Lower leg skin (tissue), 4 donors: ENCODE data around the gene C1QB. TPM values are rescaled to one million over a fixed set of nuclear protein-coding genes. Genes with fewer than 3 reads are reported as not detected.

ENCODE experiments used
- DNase-seq, 2 donors: peaks; one replicate each; pipeline ENCODE4 v3.0.0-alpha.2; 2019; ENCODE audit warnings: low spot score in 2 of 2
- H3K4me3 ChIP-seq: fragments of 200-600 bp; sonication (generic); 2 replicates; pipeline ENCODE4 v1.5.1; 2017; ENCODE audit warnings: mild to moderate bottlenecking, low read depth; ENCODE audit not compliant: poor library complexity, severe bottlenecking
- CTCF ChIP-seq, 3 donors: fragments of 450-650 bp; IDR thresholded peaks; one replicate each; pipeline ENCODE4 v1.5.1; 2016; ENCODE audit warnings: antibody characterized with exemption in 3 of 3, mild to moderate bottlenecking in 3 of 3, moderate library complexity in 2 of 3
- POLR2A ChIP-seq, 2 donors: fragments of 450-650 bp; IDR thresholded peaks; one replicate each; pipeline ENCODE4 v1.6.1; 2016 to 2017; ENCODE audit warnings: antibody characterized with exemption in 2 of 2, mild to moderate bottlenecking in 1 of 2, moderate library complexity in 1 of 2
- WGBS, 2 donors: methylation state at CpG; one replicate each; pipeline ENCODE4 v1.1.5; 2018; 5-methylcytosine and 5-hydroxymethylcytosine counted together
- intact Hi-C: fragments of 100-400 bp; cut with DNase I; formaldehyde crosslinking; loops from one replicate; pipeline ENCODE4 v1.15.0; 2023; ENCODE audit warnings: low total_unique reads
- total RNA-seq, 4 donors: library from RNA; depleted of rRNA; stranded (reverse); fragments of >200 nt; gene quantifications; one replicate each; pipeline ENCODE4 v1.1.0, GENCODE V29; 2016

Gene C1QB
- total RNA-seq, 4 donors from 2014 or later: 29.8 to 97.0 (median 47.3) TPM

- no peak for DNase-seq
- TF ChIP-seq CTCF (IDR thresholded peaks at IDR 0.05) (no peak), POLR2A (IDR thresholded peaks at IDR 0.05) (no peak)
- H3K4me3 ChIP-seq: no peak overlapping the region
- WGBS, 2 donors: 59 to 63% methylated on average over 8 of the region's 8 CpGs
- intact Hi-C loops: no loop called here
These were observed 11.8 kb upstream of the C1QB start for GRCh38 chr1:22641247-22641646.

GRCh38 chr1:22641906-22642636 lies 11.0 kb upstream of the C1QB start:
- DNase-seq: peak; percentile 78 to 95
- intact Hi-C loops: loop anchor here (2.0 kb wide), 1 partner anchor 221 kb away; no protein-coding TSS in a partner anchor
- H3K4me3 ChIP-seq: no peak overlapping the region
- TF ChIP-seq POLR2A (IDR thresholded peaks at IDR 0.05) (no peak), CTCF (IDR thresholded peaks at IDR 0.05) (no peak)
- WGBS, 2 donors: 8 to 9% methylated on average over 17 to 18 of the region's 18 CpGs

GRCh38 chr1:22643381-22643780 lies 9.7 kb upstream of the C1QB start, which contains the start of gene C1QC:
Gene C1QC, plus strand, starts transcription at chr1:22643633. Its CDS starts 391 bp downstream, at chr1:22644024.
- TF ChIP-seq POLR2A (IDR thresholded peaks at IDR 0.05): no peak
- WGBS, 2 donors: 72 to 74% methylated on average over 8 of the region's 8 CpGs
- intact Hi-C loops: loop anchor here (2.0 kb wide), 1 partner anchor 223 kb away; no protein-coding TSS in a partner anchor
- peak in 1 of 2 donors; percentile 37 for DNase-seq
- H3K4me3 ChIP-seq: peak within 1 kb of the TSS; percentile 24

- H3K4me3 ChIP-seq: peak overlapping the region; percentile 24
- DNase-seq: no peak
- intact Hi-C loops: loop anchor here (2.0 kb wide), 1 partner anchor 223 kb away; no protein-coding TSS in a partner anchor
- WGBS, 2 donors: 77 to 79% methylated on average over 9 to 12 of the region's 12 CpGs
- no peak for TF ChIP-seq POLR2A (IDR thresholded peaks at IDR 0.05)
- TF ChIP-seq CTCF (IDR thresholded peaks at IDR 0.05): no peak
These were observed 9.1 kb upstream of the C1QB start for GRCh38 chr1:22643928-22644327.

GRCh38 chr1:22645931-22646330 lies 7.1 kb upstream of the C1QB start:
- H3K4me3 ChIP-seq: no peak overlapping the region
- WGBS, 2 donors: 68 to 71% methylated on average over 7 of the region's 7 CpGs
- no peak for DNase-seq
- TF ChIP-seq CTCF (IDR thresholded peaks at IDR 0.05): no peak
- no peak for TF ChIP-seq POLR2A (IDR thresholded peaks at IDR 0.05)
- intact Hi-C loops: no loop called here

- intact Hi-C loops: no loop called here
- DNase-seq: no peak
- no peak overlapping the region for H3K4me3 ChIP-seq
- WGBS, 2 donors: 0 to 98% methylated on average over 1 of the region's 1 CpG
- no peak for TF ChIP-seq POLR2A (IDR thresholded peaks at IDR 0.05)
These were observed 6.7 kb upstream of the C1QB start for GRCh38 chr1:22646384-22646783.
